ENCODE results near the gene SMIM29.

- TF ChIP-seq CTCF (IDR thresholded peaks at IDR 0.05; ENCODE audit: insufficient read depth, low read length, poor library complexity, severe bottlenecking): no peak
- TF ChIP-seq EZH2phosphoT487 (conservative IDR thresholded peaks at IDR 0.05; ENCODE audit: low read length): no peak
These were observed 35.0 kb downstream of the SMIM29 start for GRCh38 chr6:34213772-34214171.
